ENCODE measurements around the gene TCF25. TPM values are rescaled to one million over a fixed set of nuclear protein-coding genes. Genes with fewer than 3 reads are reported as not detected.

The TCF25 gene
- total RNA-seq, 1 donor from 2014 or later = 162 TPM

DNA sequence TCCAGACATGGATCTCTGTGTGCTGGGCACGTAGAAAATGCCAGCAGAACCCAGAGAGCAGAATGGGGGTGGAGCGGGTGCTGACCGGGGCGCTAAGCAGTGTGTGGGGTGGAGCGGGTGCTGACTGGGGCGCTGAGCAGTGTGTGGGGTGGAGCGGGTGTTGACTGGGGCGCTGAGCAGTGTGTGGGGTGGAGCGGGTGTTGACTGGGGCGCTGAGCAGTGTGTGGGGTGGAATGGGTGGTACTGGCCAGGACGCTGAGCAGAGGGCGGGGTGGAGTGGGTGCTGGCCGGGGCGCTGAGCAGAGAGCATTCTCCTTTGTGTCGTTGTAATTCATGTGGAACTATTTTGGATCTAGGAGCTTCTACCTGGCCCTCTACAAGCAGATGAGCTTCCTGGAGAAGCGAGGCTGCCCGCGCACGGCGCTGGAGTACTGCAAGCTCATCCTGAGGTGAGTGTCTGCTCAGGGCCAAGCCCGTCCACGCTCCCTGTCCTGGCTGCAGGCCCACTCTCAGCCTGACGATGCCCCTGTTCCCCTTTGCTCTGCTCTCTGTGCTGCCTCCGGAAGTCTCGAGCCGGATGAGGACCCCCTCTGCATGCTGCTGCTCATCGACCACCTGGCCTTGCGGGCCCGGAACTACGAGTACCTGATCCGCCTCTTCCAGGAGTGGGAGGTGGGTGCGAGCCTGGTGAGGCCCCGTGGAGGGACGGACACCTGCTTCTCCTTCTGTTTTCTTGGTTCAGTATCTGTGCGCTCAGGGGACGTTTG, 25.0 kb downstream of the TCF25 start:
- TF ChIP-seq, protein P1, sequence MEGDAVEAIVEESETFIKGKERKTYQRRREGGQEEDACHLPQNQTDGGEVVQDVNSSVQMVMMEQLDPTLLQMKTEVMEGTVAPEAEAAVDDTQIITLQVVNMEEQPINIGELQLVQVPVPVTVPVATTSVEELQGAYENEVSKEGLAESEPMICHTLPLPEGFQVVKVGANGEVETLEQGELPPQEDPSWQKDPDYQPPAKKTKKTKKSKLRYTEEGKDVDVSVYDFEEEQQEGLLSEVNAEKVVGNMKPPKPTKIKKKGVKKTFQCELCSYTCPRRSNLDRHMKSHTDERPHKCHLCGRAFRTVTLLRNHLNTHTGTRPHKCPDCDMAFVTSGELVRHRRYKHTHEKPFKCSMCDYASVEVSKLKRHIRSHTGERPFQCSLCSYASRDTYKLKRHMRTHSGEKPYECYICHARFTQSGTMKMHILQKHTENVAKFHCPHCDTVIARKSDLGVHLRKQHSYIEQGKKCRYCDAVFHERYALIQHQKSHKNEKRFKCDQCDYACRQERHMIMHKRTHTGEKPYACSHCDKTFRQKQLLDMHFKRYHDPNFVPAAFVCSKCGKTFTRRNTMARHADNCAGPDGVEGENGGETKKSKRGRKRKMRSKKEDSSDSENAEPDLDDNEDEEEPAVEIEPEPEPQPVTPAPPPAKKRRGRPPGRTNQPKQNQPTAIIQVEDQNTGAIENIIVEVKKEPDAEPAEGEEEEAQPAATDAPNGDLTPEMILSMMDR (IDR thresholded peaks at IDR 0.05) = no peak
- no peaks in the 10 kb centered on the region for H3K27me3 ChIP-seq
- no peak overlapping the region for H3K4me3 ChIP-seq
- ATAC-seq (no peak), DNase-seq (no peak)
- H3K4me1 ChIP-seq = no peaks in the 10 kb centered on the region
- no peak overlapping the region for H3K27ac ChIP-seq
- peaks cover 87% of the 10 kb centered on the region for H3K36me3 ChIP-seq
- H3K9me3 ChIP-seq = no peaks in the 10 kb centered on the region
- intact Hi-C loops (cut with DNase I) = no loop called here

DNA sequence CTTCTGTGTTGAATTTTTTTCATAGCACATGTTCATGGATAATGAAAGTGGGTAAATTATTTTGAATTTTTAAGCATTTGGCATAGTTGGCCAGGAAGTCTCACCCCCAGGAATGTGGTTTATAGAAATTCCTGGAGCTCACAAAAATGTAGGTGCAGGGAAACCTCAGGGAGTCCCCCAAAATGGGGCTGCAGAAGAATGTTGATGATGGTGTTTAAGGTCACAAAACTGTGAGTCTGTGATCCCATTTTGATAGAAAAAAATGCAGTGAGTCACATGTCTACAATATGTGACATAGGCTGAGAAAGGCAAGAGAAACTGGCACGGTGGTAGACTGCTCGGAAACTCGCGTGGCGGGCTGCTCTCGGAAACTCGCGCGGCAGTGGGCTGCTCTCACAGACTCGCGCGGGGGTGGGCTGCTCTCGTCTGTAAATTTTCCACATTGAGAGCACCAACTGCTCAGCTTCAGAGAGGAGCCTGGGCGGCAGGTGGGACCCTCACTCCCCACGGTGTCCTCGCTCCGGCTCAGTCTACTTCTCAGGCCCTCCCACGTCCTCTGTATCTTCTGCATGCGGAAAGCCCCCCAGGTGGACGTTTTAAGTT, 26.6 kb downstream of the TCF25 start:
- H3K36me3 ChIP-seq = peaks cover 87% of the 10 kb centered on the region
- no peaks in the 10 kb centered on the region for H3K4me1 ChIP-seq
- ATAC-seq = no peak
- no peak overlapping the region for H3K4me3 ChIP-seq
- no peaks in the 10 kb centered on the region for H3K9me3 ChIP-seq
- H3K27me3 ChIP-seq = no peaks in the 10 kb centered on the region
- H3K27ac ChIP-seq = no peak overlapping the region
- TF ChIP-seq, protein P1 (IDR thresholded peaks at IDR 0.05) = no peak
- intact Hi-C loops (cut with DNase I) = no loop called here
- DNase-seq = no peak

DNA sequence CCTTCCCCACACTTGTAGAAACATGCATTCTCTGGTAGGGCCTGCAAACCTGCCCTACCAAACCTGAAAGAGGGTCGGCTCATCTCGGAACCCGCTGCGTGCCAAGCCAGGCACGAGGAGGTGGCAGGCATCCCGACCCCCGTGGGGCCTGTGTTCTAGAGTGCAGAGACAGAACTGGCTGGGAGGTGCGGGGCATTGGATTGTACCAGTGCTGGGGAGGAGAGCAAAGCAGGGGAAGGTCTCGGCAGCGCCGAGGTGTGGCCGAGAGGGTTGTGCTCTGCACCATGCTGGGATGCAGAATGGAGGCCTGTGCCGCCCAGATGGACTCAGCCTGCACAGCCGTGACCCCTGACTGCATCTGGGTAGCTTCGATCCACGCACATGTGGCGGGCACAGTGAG, 27.5 kb downstream of the TCF25 start:
- TF ChIP-seq, protein P1 (IDR thresholded peaks at IDR 0.05) = no peak
- Histone ChIP-seq H3K4me1 (no peaks in the 10 kb centered on the region), H3K27ac (no peak overlapping the region), H3K27me3 (no peaks in the 10 kb centered on the region), H3K9me3 (no peaks in the 10 kb centered on the region), H3K36me3 (peaks cover 87% of the 10 kb centered on the region), H3K4me3 (no peak overlapping the region)
- DNase-seq = no peak
- intact Hi-C loops (cut with DNase I) = no loop called here
- no peak for ATAC-seq

DNA sequence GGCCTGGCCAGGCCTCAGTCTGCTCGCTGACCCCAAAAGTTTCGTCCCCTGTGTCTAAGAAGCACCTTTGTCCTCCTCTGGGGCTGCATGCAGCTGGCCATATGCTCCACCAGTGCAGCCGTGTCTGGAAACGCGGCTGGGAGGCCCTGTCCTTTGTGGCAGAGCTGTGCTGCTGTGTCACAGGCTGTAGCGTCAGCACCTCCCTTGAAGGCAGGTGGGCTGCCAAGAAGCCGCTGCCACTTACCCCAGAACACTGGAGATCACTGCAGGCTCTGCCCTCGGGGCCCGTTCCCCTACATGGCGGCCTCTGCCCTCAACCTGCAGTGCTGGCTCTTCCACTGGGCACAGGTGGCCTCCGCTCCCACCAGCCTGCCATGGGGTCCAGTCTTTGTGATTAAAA, 29.6 kb downstream of the TCF25 start:
- H3K4me3 ChIP-seq = no peak overlapping the region
- peaks cover 79% of the 10 kb centered on the region for H3K36me3 ChIP-seq
- H3K27me3 ChIP-seq = no peaks in the 10 kb centered on the region
- DNase-seq = no peak
- TF ChIP-seq, protein P1 (IDR thresholded peaks at IDR 0.05) = no peak
- no peak overlapping the region for H3K27ac ChIP-seq
- no peaks in the 10 kb centered on the region for H3K4me1 ChIP-seq
- intact Hi-C loops (cut with DNase I) = no loop called here
- ATAC-seq = no peak
- H3K9me3 ChIP-seq = no peaks in the 10 kb centered on the region

DNA sequence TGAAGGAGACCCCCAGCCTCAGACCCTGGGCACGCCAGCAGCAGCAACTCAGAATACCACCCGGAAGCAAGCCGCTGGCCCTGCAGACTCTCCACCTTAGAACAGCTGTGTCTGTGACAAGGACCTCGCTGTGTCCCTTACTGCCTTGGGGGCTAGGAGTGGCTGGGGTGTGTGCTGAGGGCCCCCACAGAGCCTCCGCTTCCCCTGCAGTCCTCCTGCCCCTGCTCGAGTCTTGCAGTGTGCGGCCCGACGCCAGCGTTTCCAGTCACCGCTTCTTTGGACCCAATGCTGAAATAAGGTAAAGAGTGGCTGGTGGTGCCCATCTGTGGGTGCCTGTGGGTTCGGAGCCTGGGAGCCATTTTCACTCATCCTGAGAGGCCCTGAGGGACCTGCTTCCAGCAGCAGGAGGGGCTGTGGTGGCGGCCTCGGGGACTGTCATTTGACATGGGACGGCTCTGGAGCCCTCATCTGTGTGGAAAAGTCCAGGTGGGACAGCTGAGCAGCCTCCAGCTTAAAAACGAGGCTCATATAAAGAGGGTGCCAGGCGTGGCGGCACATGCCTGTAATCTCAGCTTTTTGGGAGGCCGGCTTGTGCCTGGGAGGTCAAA, 30.6 kb downstream of the TCF25 start:
- TF ChIP-seq, protein P1 (IDR thresholded peaks at IDR 0.05) = no peak
- intact Hi-C loops (cut with DNase I) = no loop called here
- H3K36me3 ChIP-seq = peaks cover 72% of the 10 kb centered on the region

More for the DNA sequence above, 30.6 kb downstream of the TCF25 start:
- no peak for ATAC-seq
- Histone ChIP-seq H3K9me3 (no peaks in the 10 kb centered on the region), H3K4me1 (no peaks in the 10 kb centered on the region), H3K27me3 (no peaks in the 10 kb centered on the region), H3K27ac (no peak overlapping the region), H3K4me3 (no peak overlapping the region)
- DNase-seq = no peak
